GM12878 (cell line): ENCODE measurements around the gene RAB44. TPM values are rescaled to one million over a fixed set of nuclear protein-coding genes. Genes with fewer than 3 reads are reported as not detected.

Experiments
- BCL11A ChIP-seq: IDR thresholded peaks from 2 replicates; pipeline ENCODE4 v1.6.1; 2011; ENCODE audit warnings: low read depth, low read length
- CREB1 ChIP-seq: IDR thresholded peaks from 2 replicates; pipeline ENCODE4 v1.6.1; 2012; ENCODE audit warnings: low read depth, mild to moderate bottlenecking, inconsistent platforms
- EGR1 ChIP-seq, 2 experiments: IDR thresholded peaks; 1 replicate in 1 of 2; 2 replicates in 1 of 2; pipeline ENCODE4 v1.6.1; 2011 to 2012; ENCODE audit warnings: low read depth in 2 of 2, low read length in 2 of 2, borderline replicate concordance in 1 of 2, mild to moderate bottlenecking in 1 of 2, moderate library complexity in 1 of 2
- IKZF2 ChIP-seq, 2 experiments: fragments of 450-650 bp; IDR thresholded peaks; 2 replicates each; pipeline ENCODE4 v1.6.1; 2017; ENCODE audit warnings: mild to moderate bottlenecking in 2 of 2, moderate library complexity in 2 of 2
- JUNB ChIP-seq: IDR thresholded peaks from 2 replicates; pipeline ENCODE4 v1.6.1; 2016; ENCODE audit warnings: antibody characterized with exemption, mild to moderate bottlenecking
- MYB ChIP-seq: fragments of 150-350 bp; IDR thresholded peaks from 2 replicates; pipeline ENCODE4 v1.6.1; 2014; ENCODE audit warnings: mild to moderate bottlenecking, low read depth, low read length, borderline replicate concordance
- NFIC ChIP-seq: IDR thresholded peaks from 2 replicates; pipeline ENCODE4 v1.6.1; 2012; ENCODE audit warnings: low read depth, mild to moderate bottlenecking, inconsistent platforms, low read length, moderate library complexity
- NFYA ChIP-seq: IDR thresholded peaks from 2 replicates; pipeline ENCODE4 v1.6.1; 2011; ENCODE audit warnings: low read depth, mild to moderate bottlenecking, low read length, improper control_type of control experiment, borderline replicate concordance
- NR2C1 ChIP-seq: fragments of 450-650 bp; IDR thresholded peaks from 2 replicates; pipeline ENCODE4 v1.6.1; 2017; ENCODE audit warnings: antibody characterized with exemption, mild to moderate bottlenecking, moderate library complexity
- RCOR1 ChIP-seq: conservative IDR thresholded peaks from 2 replicates; pipeline ENCODE4 v1.6.1; 2012; ENCODE audit warnings: low read depth, low read length, improper control_type of control experiment
- SRF ChIP-seq, 2 experiments: IDR thresholded peaks; 2 replicates each; pipeline ENCODE4 v1.6.1; 2011; ENCODE audit warnings: low read depth in 2 of 2, low read length in 2 of 2, mild to moderate bottlenecking in 1 of 2, moderate library complexity in 1 of 2
- TCF3 ChIP-seq: IDR thresholded peaks from 2 replicates; pipeline ENCODE4 v1.6.1; 2012; ENCODE audit warnings: low read depth, mild to moderate bottlenecking, low read length, borderline replicate concordance; ENCODE audit not compliant: insufficient read depth
- ZBED1 ChIP-seq: IDR thresholded peaks from 2 replicates; pipeline ENCODE4 v1.6.1; 2016; ENCODE audit warnings: borderline replicate concordance
- ZNF622 ChIP-seq: fragments of 450-650 bp; IDR thresholded peaks from 2 replicates; pipeline ENCODE4 v1.6.1; 2017; ENCODE audit warnings: mild to moderate bottlenecking, inconsistent platforms
- ZZZ3 ChIP-seq: IDR thresholded peaks from 2 replicates; pipeline ENCODE4 v1.6.1; 2011; ENCODE audit warnings: low read depth; ENCODE audit not compliant: control insufficient read depth, insufficient read length
- polyA plus RNA-seq, 11 experiments: library from polyadenylated mRNA; depleted of rRNA in 4 of 11; unstranded in 6 of 11; stranded (reverse) in 5 of 11; fragments of >200 nt; fragmentation: Nextera tagmentation in 4 of 11; fragmentation: Illumina TruSeq in 1 of 11; extraction: Ambion mirVana in 4 of 11; extraction: Trizol in 1 of 11; gene quantifications; 1 replicate in 1 of 11; 2 replicates in 10 of 11; pipeline versions ENCODE4 v1.2.1 to v1.2.3, GENCODE V29; 2011 to 2016; ENCODE audit warnings: inconsistent platforms in 2 of 11, missing spikeins in 2 of 11, low read depth in 1 of 11
- total RNA-seq, 4 experiments: library from RNA; depleted of rRNA in 3 of 4; stranded (reverse); fragments of >200 nt in 3 of 4; fragmentation: Illumina TruSeq in 1 of 4; extraction: Trizol in 1 of 4; gene quantifications; 2 replicates each; pipeline versions ENCODE4 v1.2.1 to v1.2.3, GENCODE V29; 2013 to 2021
- TF ChIP-seq, protein P1 (sequence below): fragments of 150-350 bp; IDR thresholded peaks from 2 replicates; pipeline ENCODE4 v1.6.1; 2014; ENCODE audit warnings: mild to moderate bottlenecking, low read depth, low read length
- TF ChIP-seq, protein P2 (sequence below): IDR thresholded peaks from 2 replicates; pipeline ENCODE4 v1.6.1; 2011; ENCODE audit warnings: low read depth, low read length, improper control_type of control experiment, borderline replicate concordance
- TF ChIP-seq, protein P3 (sequence below): IDR thresholded peaks from 2 replicates; pipeline ENCODE4 v1.6.1; 2011; ENCODE audit warnings: borderline replicate concordance, low read depth, mild to moderate bottlenecking, moderate library complexity, mixed read lengths, low read length; ENCODE audit not compliant: insufficient read depth; ENCODE audit errors: extremely low read length
- TF ChIP-seq, protein P4 (sequence below): fragments of 450-650 bp; IDR thresholded peaks from 2 replicates; pipeline ENCODE4 v1.6.1; 2017; ENCODE audit warnings: borderline replicate concordance
- TF ChIP-seq, protein P5 (sequence below): fragments of 450-650 bp; IDR thresholded peaks from 2 replicates; pipeline ENCODE4 v1.6.1; 2014; ENCODE audit warnings: mild to moderate bottlenecking
- TF ChIP-seq, protein P6 (sequence below): fragments of 450-650 bp; IDR thresholded peaks from 2 replicates; pipeline ENCODE4 v1.6.1; 2017; ENCODE audit warnings: antibody characterized with exemption, mild to moderate bottlenecking, moderate library complexity

The RAB44 gene
- total and polyA plus RNA-seq, 10 of the 15 experiments (the other 5 are each of a cell fraction or from before 2014, with no cell fraction given) = 0.01 to 0.08 (median 0.05) TPM; not detected in 2

DNA sequence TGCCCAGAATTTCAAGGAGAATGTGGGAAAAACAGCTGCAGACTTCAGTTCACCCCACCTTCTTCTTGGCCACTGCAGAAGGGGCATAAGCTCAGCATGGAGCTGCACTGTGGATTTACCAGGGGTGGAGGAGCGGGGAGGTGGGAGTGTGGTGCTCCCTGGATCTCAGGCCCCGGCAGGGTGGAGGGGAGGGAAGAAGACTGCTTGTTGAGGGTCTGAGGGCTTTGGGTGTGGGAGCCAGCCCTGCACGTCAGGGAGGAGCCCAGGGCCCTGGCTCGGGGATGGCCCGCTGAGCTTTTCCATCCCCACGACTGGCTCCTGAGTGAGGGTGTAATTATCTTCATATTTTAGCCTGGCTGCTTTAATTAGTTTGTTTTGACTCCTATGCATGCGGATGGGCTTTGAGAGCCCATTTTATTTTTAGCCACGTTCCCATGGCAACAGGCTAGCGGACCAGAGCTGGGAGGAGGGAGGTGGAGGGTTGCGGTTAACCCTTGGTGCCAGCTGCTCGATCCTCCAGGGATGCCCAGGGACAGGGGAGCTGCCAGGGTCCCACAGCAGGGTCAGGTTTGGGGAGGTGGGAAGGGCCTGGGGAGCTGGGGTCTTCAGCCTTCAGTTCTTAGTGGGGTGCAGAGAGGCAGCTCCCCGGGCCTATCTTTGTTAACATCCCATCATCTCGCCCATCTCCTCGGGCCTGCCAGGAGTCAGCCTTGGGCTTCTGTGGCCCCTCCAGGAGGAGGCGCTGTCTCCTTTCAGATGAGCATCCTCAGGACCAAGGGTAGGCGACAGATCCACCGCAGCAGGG is 68.2 kb downstream of the RAB44 start (continued):
- TF ChIP-seq, protein P1, sequence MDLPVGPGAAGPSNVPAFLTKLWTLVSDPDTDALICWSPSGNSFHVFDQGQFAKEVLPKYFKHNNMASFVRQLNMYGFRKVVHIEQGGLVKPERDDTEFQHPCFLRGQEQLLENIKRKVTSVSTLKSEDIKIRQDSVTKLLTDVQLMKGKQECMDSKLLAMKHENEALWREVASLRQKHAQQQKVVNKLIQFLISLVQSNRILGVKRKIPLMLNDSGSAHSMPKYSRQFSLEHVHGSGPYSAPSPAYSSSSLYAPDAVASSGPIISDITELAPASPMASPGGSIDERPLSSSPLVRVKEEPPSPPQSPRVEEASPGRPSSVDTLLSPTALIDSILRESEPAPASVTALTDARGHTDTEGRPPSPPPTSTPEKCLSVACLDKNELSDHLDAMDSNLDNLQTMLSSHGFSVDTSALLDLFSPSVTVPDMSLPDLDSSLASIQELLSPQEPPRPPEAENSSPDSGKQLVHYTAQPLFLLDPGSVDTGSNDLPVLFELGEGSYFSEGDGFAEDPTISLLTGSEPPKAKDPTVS = no peak
- TF ChIP-seq, protein P2, sequence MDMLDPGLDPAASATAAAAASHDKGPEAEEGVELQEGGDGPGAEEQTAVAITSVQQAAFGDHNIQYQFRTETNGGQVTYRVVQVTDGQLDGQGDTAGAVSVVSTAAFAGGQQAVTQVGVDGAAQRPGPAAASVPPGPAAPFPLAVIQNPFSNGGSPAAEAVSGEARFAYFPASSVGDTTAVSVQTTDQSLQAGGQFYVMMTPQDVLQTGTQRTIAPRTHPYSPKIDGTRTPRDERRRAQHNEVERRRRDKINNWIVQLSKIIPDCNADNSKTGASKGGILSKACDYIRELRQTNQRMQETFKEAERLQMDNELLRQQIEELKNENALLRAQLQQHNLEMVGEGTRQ = no peak
- TF ChIP-seq NR2C1 (no peak), RCOR1 (no peak), NFYA (no peak), EGR1 (IDR thresholded peaks at IDR 0.05; ENCODE audit: borderline replicate concordance in 1 of 2, low read depth in 2 of 2, low read length in 2 of 2) (no peak), MYB (no peak), IKZF2 (IDR thresholded peaks at IDR 0.05) (no peak; a peak in 1 of 4 replicates), ZNF622 (no peak), JUNB (no peak), NFIC (no peak), ZBED1 (no peak), SRF (IDR thresholded peaks at IDR 0.05; ENCODE audit: low read depth in 2 of 2, low read length in 2 of 2) (no peak), CREB1 (no peak), ZZZ3 (no peak), BCL11A (no peak), TCF3 (no peak)
- TF ChIP-seq, protein P3, sequence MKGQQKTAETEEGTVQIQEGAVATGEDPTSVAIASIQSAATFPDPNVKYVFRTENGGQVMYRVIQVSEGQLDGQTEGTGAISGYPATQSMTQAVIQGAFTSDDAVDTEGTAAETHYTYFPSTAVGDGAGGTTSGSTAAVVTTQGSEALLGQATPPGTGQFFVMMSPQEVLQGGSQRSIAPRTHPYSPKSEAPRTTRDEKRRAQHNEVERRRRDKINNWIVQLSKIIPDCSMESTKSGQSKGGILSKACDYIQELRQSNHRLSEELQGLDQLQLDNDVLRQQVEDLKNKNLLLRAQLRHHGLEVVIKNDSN = no peak
- TF ChIP-seq, protein P4, sequence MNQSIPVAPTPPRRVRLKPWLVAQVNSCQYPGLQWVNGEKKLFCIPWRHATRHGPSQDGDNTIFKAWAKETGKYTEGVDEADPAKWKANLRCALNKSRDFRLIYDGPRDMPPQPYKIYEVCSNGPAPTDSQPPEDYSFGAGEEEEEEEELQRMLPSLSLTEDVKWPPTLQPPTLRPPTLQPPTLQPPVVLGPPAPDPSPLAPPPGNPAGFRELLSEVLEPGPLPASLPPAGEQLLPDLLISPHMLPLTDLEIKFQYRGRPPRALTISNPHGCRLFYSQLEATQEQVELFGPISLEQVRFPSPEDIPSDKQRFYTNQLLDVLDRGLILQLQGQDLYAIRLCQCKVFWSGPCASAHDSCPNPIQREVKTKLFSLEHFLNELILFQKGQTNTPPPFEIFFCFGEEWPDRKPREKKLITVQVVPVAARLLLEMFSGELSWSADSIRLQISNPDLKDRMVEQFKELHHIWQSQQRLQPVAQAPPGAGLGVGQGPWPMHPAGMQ = no peak
- TF ChIP-seq, protein P5, sequence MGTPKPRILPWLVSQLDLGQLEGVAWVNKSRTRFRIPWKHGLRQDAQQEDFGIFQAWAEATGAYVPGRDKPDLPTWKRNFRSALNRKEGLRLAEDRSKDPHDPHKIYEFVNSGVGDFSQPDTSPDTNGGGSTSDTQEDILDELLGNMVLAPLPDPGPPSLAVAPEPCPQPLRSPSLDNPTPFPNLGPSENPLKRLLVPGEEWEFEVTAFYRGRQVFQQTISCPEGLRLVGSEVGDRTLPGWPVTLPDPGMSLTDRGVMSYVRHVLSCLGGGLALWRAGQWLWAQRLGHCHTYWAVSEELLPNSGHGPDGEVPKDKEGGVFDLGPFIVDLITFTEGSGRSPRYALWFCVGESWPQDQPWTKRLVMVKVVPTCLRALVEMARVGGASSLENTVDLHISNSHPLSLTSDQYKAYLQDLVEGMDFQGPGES = no peak
- TF ChIP-seq, protein P6, sequence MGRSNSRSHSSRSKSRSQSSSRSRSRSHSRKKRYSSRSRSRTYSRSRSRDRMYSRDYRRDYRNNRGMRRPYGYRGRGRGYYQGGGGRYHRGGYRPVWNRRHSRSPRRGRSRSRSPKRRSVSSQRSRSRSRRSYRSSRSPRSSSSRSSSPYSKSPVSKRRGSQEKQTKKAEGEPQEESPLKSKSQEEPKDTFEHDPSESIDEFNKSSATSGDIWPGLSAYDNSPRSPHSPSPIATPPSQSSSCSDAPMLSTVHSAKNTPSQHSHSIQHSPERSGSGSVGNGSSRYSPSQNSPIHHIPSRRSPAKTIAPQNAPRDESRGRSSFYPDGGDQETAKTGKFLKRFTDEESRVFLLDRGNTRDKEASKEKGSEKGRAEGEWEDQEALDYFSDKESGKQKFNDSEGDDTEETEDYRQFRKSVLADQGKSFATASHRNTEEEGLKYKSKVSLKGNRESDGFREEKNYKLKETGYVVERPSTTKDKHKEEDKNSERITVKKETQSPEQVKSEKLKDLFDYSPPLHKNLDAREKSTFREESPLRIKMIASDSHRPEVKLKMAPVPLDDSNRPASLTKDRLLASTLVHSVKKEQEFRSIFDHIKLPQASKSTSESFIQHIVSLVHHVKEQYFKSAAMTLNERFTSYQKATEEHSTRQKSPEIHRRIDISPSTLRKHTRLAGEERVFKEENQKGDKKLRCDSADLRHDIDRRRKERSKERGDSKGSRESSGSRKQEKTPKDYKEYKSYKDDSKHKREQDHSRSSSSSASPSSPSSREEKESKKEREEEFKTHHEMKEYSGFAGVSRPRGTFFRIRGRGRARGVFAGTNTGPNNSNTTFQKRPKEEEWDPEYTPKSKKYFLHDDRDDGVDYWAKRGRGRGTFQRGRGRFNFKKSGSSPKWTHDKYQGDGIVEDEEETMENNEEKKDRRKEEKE = no peak
